HG02588 (cell line): ENCODE measurements around the gene HEMK1.

ENCODE experiments used
- ATAC-seq: cut with Tn5 transposase; IDR thresholded peaks from one replicate; pipeline ENCODE4 v1.9.1; 2021; ENCODE audit warnings: mild to moderate bottlenecking, moderate library complexity; ENCODE audit not compliant: unreplicated experiment

HEMK1 gene

DNA sequence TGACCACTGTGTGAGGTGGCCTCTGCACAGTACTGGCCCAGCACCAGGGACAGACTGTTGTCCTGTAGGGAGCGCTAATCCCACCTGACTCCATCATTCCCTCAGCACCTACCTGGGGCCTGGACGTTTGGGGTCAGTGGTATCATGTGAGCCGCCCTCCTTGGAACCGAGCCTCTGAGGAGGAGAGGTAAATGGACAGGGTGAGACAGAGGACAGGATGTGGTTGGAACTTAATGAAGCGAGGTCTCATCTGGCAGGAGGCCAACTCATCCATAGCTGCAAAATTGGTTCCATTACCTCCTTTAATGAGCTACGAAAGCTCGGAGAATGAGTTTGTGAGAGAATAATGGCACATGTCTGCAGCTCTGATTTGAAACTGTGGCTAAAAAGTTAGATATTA, 61.6 kb downstream of the HEMK1 start:
- ATAC-seq, result no peak

DNA sequence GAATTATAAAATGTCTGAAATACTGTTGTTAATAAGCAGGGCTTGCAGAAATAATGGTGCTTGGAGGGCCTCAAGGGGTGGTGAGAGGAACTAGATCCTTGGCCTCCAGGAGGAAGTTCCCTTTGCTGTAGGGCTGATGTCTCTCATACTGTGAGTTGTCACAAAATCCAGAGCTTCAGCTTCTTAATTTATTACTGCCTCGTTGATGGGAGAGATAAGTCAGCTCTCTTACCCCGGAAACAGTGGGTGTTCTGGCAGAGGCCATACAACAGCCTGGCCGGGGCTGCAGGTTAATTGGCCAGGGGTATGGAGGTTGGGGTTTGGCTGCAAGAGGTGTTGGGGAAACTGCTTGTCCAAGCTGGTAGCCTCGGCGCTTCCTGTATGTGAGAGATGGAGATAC, 63.1 kb downstream of the HEMK1 start:
- no peak for ATAC-seq

DNA sequence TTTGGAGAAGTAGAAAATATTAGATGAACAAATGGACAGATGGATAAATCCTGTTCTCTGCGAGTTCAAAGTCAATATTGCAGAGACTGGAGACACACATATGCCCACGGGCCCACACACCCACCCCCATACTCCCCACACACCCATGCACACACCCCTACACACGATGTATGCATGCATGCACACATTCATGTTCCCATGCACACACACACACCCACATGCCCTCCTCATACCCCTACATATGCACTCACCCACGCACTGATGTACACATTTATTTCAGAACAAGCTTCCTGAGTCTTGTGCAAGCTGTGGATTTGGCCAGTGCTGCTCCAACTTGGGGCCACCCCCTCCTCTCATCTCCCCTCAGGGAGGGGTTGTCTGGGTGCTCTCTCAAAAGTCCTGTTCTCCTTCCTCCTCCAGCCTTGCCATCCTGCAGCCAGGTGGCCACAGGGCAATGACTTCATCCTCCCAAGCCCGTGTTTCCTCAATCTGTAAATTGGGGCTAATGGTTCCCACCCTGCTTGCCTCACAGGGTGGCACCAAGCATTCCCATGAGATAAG, 64.0 kb downstream of the HEMK1 start:
- ATAC-seq, result no peak

DNA sequence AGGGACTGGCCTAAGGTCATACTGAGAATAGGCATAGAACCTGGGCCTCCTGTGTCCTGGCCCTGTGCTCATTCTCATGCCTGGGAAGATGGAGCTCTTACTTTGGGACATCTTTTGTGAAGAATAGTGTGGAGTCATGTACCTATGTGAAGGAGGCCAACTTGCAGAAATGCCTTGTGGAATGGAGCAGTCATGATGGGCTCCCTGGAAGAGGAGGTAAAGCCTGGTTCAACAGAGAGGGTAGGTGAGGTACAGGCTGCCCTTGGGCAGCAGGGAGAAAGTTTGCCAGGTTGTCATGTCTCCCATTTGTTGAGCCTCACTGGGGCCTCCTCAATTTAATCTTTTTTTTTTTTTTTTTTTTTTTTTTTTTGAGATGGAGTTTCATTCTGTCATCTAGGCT, 65.7 kb downstream of the HEMK1 start:
- ATAC-seq, result no peak

DNA sequence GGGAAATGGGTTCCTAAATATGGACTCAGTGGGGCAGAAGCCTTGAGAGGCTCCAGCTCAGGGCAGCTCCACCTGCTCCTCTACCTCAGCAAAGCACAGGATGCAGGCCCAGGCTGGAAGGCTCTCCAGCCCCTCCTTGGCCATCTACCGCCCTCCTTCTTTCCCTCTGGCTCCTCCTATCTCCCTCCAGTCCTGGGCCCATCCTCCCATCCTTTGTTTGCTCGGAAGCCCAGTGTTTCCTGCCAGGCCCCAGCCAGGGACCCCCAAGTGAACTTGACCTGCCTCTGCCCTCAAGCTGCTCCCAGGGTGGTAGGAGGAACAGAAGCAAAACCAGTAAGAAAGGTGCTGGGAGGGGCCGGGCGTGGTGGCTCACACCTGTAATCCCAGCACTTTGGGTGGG, 67.7 kb downstream of the HEMK1 start:
- no peak for ATAC-seq

DNA sequence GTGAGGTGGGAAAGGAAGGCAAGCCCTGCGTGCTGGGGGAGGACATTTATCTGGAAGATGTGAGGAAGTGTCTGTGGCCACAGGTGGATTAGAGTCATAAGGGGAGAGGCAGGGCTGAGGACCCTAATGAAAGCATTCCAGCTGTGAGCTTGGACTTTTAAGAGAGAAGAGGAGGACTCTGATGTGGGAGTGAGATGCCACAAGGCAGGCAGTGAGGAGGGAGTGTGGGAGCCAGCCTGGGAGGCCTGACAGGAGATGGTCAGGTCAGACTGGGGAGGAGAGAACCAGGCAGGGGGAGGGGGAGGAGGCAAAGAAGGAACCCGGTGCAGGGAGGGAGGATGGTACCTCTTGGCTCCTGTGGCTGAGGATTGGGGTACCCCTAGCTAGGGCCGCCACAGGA, 68.6 kb downstream of the HEMK1 start:
- ATAC-seq, result no peak

DNA sequence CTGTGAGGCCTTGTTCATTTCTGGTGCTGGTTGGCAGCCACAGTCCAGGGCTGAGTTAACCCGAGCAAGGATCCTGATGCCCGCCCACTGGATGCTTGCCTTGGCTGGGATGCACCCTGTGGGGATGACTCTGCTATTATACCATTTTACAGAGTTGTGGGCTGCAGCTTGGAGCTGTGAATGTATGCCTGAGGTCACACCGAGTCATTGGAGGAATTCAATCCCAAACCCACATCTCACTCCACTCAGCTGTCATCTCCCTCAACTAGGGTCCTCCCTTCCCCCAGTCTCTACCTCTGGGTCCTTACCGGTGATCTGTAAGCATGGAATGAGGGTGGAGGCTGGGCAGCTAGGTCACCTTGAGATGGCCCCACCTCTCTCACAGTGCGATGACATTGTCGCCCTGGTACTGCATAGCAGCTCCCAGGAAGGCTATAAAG, 69.8 kb downstream of the HEMK1 start:
- no peak for ATAC-seq

DNA sequence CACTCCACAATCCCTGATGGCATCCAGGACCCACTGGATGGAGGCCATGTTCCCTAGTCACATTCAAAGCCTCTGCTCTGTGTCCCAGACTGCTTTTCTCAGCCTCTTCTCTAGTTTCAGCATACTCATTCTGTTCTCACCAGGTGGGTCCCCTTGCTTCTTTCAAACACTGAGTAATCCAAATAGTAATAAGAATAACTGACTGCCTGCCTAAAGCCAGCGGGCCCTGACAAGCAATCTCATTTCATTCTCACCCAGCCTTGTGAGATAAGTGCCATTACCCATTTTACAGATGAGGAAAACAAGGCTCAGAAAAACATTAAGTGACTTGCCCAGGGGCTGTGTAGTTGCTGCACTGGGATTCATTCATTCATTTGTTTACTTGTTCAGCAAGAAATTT, 73.1 kb downstream of the HEMK1 start:
- ATAC-seq, result no peak

DNA sequence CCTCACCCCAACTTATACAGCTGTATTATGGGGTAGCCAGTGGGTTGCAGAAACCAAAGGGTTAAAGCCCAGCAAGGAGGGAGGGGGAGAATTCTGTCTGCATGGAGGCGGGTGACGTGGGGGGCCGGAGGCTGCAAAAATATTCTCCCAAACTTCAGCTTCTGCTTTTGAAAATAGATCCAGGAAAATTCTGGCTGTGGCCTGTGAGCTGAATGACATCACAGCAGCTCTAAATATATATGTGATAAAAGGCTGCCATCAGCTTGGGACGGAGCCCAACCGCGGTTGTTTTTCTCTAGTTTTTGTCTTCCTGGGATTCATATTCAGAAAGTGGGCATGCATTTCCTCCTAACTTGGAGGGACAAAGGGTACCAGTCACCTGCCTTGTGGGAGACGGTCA, 75.2 kb downstream of the HEMK1 start:
- ATAC-seq, result no peak

DNA sequence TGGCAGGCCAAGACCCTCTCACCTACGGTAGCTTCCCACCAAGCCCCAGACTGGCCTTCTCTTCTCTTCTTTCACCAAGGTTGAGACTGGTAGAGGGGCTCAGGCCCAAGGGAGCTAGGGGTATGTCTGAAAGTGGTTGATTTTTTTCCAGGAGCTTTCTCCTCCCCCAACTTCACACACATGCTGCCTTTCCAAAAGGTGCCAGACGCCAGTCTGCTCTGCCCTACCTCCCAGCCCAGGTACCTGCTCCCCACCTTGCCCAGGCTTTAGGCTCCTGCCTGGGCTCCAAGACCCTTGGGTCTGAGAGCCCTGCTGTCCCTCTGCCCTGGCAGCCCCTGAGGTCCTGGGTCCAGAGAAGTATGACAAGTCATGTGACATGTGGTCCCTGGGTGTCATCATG, 76.1 kb downstream of the HEMK1 start:
- no peak for ATAC-seq
